ENCODE measurements around the gene KPNA4.

Gene KPNA4

GRCh38 chr3:160451602-160452001 is 113.8 kb downstream of the KPNA4 start:
- no peak for DNase-seq

DNA sequence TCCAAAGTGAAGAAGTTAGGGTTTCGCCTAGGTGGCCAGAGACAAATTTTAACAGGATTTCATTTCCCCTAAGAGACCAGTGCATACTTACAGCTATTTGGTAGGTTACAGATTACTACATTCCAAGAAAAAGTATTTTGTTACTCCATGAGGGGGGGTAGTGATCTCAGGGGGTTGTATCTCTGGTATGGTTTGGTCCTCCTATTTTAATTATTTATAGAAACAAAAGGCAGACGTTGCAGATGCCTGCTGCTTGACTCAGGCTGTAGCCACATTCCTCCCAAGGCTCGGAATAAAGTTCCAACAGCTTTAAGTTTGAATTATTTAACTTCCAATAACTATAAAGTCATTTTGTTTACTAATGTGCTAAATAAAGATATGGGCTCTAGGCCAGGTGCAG is 114.5 kb downstream of the KPNA4 start:
- DNase-seq, result no peak

DNA sequence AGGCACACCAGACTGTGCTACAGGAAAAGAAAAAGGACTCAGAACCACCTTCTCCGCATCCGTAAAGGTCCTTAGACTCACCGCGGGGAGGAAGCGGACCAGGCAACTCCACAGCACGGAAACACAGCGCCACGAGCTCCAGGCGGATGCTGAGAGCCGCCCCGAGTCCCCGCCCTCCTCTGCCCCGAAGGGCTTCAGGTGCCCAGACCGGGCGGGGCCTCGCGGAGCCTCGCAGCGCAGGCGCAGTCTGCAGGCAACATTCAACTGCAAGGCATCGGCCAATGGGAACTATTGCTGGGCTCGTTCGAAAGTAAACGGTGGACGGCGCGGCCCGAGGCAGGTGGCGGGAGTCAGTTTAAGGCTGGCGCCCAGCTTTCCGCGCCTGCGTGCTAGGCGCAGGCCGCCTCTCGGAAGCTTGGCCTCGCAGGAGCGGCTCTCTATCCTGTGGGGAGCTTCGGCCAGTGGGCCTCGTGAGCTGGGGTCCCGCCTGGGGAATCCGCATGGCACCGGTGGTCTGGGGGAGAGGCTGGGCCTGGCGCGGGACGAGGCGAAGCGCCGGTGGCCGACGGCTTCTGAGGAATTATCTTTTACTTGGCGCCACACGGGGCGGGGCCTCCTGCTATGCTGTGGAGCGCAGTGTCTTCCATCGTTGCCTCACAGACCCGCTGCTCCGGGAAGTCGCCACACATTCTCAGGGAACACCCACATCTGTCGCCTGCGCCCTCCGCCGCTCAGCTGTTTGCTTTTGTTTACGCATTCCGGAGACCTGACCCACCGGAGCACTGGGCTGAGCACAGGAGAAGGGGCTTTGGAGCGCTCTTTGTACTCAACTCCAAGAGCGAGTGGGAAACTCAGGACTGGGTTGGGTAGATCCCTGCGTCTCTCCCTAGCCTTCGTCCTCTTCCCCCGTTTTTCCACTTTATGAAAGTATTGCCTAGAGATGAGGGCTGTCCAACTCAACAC is 115.5 kb downstream of the KPNA4 start, which contains the start of gene TRIM59:
Gene TRIM59 (minus strand): TSS at position 151 of the 963 bp plus-strand sequence. CDS start 10,603 bp downstream, outside the sequence.
- peak in 50 of 58 donors; percentile 12 to 87 (median 61) for DNase-seq

GRCh38 chr3:160448845-160449635 is 116.3 kb downstream of the KPNA4 start:
- peak in 6 of 58 donors; percentile 47 to 77 (median 54) for DNase-seq

DNA sequence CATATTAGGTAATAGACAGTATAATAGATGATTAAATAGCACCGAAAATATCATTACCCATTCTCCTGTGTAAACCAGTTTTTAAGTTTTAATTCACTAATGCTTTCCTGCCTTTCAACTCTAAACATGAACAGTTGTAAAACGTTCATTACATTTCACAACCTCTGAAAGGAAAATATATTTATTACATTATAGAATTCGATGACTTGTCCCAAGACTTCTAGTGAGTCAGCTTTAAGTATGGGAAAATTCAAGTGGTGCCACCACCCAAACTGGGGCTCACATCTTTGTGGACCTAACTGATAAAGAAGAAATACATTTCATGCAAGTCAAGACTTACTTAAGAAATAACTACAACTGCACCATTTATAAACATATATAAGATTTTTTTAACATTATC is 117.8 kb downstream of the KPNA4 start:
- no peak for DNase-seq

DNA sequence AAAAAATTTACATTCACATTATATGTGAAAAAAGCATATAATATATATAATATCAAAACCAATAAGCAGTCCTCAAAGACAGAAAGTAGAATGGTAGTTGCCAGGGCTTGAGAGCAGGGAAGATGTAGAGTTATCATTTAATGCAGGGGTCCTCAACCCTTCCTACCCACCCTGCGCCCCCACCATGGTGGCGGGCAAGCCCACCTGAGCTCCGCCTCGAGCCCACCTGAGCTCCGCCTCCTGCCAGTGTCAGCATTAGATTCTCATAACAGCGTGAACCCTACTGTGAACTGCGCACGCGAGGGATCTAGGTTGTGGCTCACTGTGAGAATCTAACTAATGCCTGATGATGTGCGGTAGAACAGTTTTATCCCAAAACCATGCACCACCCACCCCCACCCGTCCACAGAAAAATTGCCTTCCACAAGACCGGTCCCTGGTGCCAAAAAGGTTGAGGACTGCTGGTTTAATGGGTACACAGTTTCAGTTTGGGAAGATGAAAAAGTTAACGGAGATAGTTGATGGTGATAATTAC is 118.8 kb downstream of the KPNA4 start:
- no peak for DNase-seq

- no peak for DNase-seq
These were observed 119.5 kb downstream of the KPNA4 start for GRCh38 chr3:160445854-160446253.

Data from anterior cingulate cortex (tissue), 58 donors.